BE2C (cell line): ENCODE measurements around the gene ARHGAP44.

ENCODE experiments used
- DNase-seq: peaks from one replicate; pipeline ENCODE4 v3.0.0-alpha.2; 2020
- H3K27me3 ChIP-seq: fragments of 250-450 bp; sonication (Bioruptor Pico); 2 replicates; pipeline ENCODE4 v1.5.1; 2020; ENCODE audit warnings: mild to moderate bottlenecking
- H3K36me3 ChIP-seq: fragments of 250-450 bp; sonication (Bioruptor Pico); 2 replicates; pipeline ENCODE4 v1.5.1; 2020; ENCODE audit warnings: mild to moderate bottlenecking
- H3K4me1 ChIP-seq: fragments of 250-450 bp; sonication (Bioruptor Pico); 2 replicates; pipeline ENCODE4 v1.5.1; 2020
- H3K4me3 ChIP-seq: 2 replicates; pipeline ENCODE4 v1.5.1; 2011; ENCODE audit warnings: low read depth, low read length
- H3K9me3 ChIP-seq: fragments of 250-450 bp; sonication (Bioruptor Pico); 2 replicates; pipeline ENCODE4 v1.5.1; 2020
- CTCF ChIP-seq: IDR thresholded peaks from 2 replicates; pipeline ENCODE4 v1.5.1; 2012; ENCODE audit warnings: mild to moderate bottlenecking, low read depth, low read length

Gene ARHGAP44

DNA sequence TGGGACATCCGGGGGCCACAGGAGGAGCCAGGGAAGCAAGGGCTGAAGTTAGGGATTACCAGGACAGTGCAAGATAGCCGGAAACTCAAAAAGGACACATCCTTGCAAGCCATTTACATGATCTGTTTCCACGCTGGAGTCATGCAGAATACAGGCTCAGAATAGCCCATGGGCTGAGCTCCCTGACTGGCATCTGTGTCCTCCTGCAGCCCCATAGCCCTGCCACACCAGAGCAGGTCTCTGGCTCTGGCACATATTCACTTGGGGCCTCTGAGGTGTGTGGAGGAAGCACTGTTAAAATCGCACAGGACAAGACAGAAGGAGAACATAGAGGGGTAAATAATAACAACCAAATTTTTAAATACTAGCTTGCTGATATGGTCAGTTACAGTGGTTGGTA is 162.7 kb downstream of the ARHGAP44 start:
- Histone ChIP-seq H3K27me3 (no peaks in the 10 kb centered on the region), H3K36me3 (no peaks in the 10 kb centered on the region), H3K9me3 (no peaks in the 10 kb centered on the region), H3K4me1 (no peaks in the 10 kb centered on the region), H3K4me3 (no peak overlapping the region)
- no peak for DNase-seq
- no peak for TF ChIP-seq CTCF

- Histone ChIP-seq H3K9me3 (no peaks in the 10 kb centered on the region), H3K27me3 (no peaks in the 10 kb centered on the region), H3K36me3 (no peaks in the 10 kb centered on the region), H3K4me1 (no peaks in the 10 kb centered on the region), H3K4me3 (no peak overlapping the region)
- TF ChIP-seq CTCF = no peak
- no peak for DNase-seq
Observed at GRCh38 chr17:12953156-12953555, 163.9 kb downstream of the ARHGAP44 start.

- H3K36me3 ChIP-seq = no peaks in the 10 kb centered on the region
- no peaks in the 10 kb centered on the region for H3K9me3 ChIP-seq
- no peaks in the 10 kb centered on the region for H3K4me1 ChIP-seq
- no peak for DNase-seq
- no peak for TF ChIP-seq CTCF
- H3K27me3 ChIP-seq = no peaks in the 10 kb centered on the region
- H3K4me3 ChIP-seq = no peak overlapping the region
Observed at GRCh38 chr17:12955521-12955920, 166.2 kb downstream of the ARHGAP44 start.

GRCh38 chr17:12958786-12959185 is 169.5 kb downstream of the ARHGAP44 start:
- Histone ChIP-seq H3K27me3 (no peaks in the 10 kb centered on the region), H3K9me3 (no peaks in the 10 kb centered on the region), H3K4me3 (no peak overlapping the region), H3K4me1 (no peaks in the 10 kb centered on the region), H3K36me3 (no peaks in the 10 kb centered on the region)
- DNase-seq = no peak
- TF ChIP-seq CTCF = no peak

GRCh38 chr17:12959441-12959840 is 170.1 kb downstream of the ARHGAP44 start:
- Histone ChIP-seq H3K9me3 (no peaks in the 10 kb centered on the region), H3K4me3 (no peak overlapping the region), H3K27me3 (no peaks in the 10 kb centered on the region), H3K4me1 (no peaks in the 10 kb centered on the region), H3K36me3 (no peaks in the 10 kb centered on the region)
- TF ChIP-seq CTCF = no peak
- no peak for DNase-seq

DNA sequence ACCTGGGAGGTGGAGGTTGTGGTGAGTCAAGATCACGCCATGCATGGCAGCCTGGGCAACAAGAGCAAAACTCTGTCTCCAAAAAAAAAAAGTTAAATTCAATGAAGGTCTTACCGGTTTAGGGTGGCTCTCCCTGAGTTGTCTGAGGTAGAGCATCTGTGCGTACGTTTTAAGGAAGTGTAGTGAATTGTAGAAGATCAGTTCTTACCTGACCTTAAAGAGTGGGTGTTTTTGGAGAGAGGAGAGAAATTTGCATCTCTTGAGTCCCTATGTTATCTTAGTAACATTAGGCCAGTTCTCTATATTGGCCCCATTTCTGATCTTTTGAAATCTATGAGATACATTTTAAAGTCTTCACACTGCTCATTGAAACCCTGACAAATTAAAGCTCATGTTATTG is 172.4 kb downstream of the ARHGAP44 start:
- Histone ChIP-seq H3K4me1 (no peaks in the 10 kb centered on the region), H3K36me3 (no peaks in the 10 kb centered on the region), H3K27me3 (no peaks in the 10 kb centered on the region), H3K9me3 (no peaks in the 10 kb centered on the region), H3K4me3 (no peak overlapping the region)
- TF ChIP-seq CTCF = no peak
- DNase-seq = no peak
